ENCODE data around the gene TMEM245. TPM values are rescaled to one million over a fixed set of nuclear protein-coding genes. Genes with fewer than 3 reads are reported as not detected.

Gene TMEM245
- total RNA-seq, 1 donor from 2014 or later, result 43.8 TPM

DNA sequence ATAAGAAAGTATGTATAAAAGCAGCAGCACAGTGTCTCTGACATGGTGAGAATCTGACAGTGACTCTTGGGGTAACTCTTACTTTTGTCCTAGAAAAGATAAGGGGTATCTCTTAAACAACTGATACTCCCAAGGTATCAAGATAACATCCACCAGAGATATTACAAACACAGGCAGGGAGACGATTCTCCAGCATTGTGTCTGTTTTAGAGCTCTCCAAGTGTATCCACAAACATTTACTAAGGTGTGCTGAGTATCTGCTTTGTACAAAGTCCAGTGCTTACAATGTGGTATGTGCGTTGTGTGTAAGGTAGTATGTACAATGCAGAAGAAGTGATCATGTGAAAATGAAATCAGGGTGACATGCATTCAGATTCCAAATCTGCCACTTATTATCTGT, 4.4 kb upstream of the TMEM245 start:
- no peak overlapping the region for H3K27ac Mint-ChIP-seq (ENCODE audit: unreplicated experiment)
- no peaks in the 10 kb centered on the region for H3K9me3 Mint-ChIP-seq (ENCODE audit: low read depth)
- H3K36me3 Mint-ChIP-seq (ENCODE audit: low read depth), result no peaks in the 10 kb centered on the region
- TF ChIP-seq, protein P1, sequence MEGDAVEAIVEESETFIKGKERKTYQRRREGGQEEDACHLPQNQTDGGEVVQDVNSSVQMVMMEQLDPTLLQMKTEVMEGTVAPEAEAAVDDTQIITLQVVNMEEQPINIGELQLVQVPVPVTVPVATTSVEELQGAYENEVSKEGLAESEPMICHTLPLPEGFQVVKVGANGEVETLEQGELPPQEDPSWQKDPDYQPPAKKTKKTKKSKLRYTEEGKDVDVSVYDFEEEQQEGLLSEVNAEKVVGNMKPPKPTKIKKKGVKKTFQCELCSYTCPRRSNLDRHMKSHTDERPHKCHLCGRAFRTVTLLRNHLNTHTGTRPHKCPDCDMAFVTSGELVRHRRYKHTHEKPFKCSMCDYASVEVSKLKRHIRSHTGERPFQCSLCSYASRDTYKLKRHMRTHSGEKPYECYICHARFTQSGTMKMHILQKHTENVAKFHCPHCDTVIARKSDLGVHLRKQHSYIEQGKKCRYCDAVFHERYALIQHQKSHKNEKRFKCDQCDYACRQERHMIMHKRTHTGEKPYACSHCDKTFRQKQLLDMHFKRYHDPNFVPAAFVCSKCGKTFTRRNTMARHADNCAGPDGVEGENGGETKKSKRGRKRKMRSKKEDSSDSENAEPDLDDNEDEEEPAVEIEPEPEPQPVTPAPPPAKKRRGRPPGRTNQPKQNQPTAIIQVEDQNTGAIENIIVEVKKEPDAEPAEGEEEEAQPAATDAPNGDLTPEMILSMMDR (IDR thresholded peaks at IDR 0.05), result no peak
- no peaks in the 10 kb centered on the region for H3K27me3 Mint-ChIP-seq (ENCODE audit: low read depth)
- H3K4me3 Mint-ChIP-seq (ENCODE audit: unreplicated experiment), result no peak overlapping the region
- H3K4me1 Mint-ChIP-seq (ENCODE audit: low read depth), result peaks cover 3% of the 10 kb centered on the region
- DNase-seq (ENCODE audit: low spot score), result no peak

DNA sequence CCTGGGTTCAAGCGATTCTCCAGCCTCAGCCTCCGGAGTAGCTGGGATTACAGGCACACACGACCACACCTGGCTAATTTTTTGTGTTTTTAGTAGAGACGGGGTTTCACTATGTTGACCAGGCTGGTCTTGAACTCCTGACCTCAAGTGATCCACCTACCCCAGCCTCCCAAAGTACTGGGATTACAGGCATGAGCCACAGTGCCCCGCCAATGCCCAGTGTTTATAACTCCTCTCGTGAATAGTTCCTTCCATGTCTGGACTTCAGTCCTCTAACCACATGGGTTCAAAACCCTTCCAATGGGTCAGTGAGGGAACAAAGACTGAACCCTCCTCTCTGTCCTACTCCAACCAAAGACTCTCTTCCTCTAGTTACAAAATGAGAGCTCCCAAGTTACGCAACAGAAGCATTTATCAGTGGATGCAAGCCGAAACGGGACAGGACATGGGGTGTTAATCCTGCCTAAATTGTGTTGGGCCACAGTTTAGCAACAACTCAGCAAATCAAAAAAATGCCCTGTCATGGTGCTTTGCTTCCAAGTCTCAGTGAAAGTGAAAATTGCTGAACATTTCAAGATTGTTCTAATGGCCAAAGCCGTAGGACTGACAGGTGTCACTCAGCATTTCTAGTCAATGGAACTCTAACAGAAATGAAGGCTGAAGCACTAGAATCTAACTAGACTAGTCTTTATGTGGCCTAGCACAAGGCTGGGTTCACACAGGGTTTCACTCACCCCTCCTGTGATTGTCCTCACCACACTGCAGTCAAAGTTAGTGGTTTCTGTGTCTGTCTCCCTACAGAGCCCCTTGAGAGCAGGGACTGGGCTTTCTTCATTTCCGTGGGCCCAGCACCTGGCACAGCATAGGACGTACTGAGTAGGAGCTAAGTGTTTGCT, 3.2 kb upstream of the TMEM245 start:
- H3K4me3 Mint-ChIP-seq (ENCODE audit: unreplicated experiment), result no peak overlapping the region

DNA sequence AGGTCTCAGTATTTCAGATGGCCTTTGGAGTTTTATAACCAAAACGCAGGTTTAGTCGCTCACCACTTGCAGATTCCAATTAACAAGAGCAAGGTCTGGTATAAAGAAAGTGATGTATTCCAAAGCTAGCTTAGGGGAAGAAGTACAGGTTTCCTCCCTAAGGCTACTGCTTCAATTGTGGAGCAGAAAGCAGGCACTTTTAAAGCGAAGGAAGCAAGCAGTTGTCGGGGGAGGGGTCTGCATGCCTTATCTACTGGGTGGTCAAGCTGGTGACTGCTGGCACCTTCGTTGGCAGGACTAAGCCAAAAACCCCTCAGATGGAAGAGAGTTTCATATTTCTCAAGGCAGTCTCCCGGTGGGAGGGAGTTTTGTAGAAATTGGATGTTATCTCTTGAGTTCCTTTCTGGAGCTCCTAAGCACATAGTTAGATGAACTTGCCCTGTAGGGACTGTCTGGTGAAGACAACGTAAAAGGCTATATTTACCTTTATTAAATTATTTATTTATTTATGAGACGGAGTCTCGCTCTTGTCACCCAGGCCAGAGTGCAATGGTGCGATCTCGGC, 1.6 kb upstream of the TMEM245 start:
- H3K4me3 Mint-ChIP-seq (ENCODE audit: unreplicated experiment), result no peak overlapping the region

More for the DNA sequence above, 3.2 kb upstream of the TMEM245 start:
- no peak for DNase-seq (ENCODE audit: low spot score)
- TF ChIP-seq, protein P1 (IDR thresholded peaks at IDR 0.05), result no peak
- peaks cover 12% of the 10 kb centered on the region for H3K4me1 Mint-ChIP-seq (ENCODE audit: low read depth)
- no peak overlapping the region for H3K27ac Mint-ChIP-seq (ENCODE audit: unreplicated experiment)
- H3K36me3 Mint-ChIP-seq (ENCODE audit: low read depth), result no peaks in the 10 kb centered on the region
- H3K27me3 Mint-ChIP-seq (ENCODE audit: low read depth), result no peaks in the 10 kb centered on the region
- H3K9me3 Mint-ChIP-seq (ENCODE audit: low read depth), result no peaks in the 10 kb centered on the region

DNA sequence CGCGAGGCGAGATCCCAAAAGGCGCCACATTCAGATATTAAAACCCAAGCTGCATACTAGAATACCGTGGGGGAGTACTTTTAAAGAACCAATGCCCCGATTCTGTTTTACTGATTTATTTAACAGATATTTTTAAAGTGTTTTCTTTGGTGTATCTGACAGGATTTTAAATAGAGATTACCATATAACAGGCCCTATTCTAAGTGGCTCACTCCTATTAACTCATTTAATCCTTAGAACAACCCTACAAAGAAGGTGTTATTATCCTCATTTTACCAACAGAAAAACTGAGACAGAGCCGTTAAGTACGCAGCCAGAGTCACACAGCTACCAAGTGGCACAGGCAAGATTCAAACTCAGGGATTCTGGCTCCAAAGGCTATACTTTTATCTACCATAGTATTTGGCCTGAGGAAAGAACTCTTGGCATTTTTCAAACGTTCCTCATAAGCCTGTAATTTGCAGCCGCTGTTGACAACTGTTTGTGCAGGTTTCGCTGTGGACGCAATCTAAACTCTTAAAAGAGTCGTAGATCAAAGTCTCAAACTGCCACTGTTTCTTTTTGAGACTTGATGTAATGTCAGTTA, 550 bp upstream of the TMEM245 start:
- Mint-ChIP-seq H3K9me3 (ENCODE audit: low read depth) (no peaks in the 10 kb centered on the region), H3K36me3 (ENCODE audit: low read depth) (no peaks in the 10 kb centered on the region), H3K4me3 (ENCODE audit: unreplicated experiment) (peak overlapping the region; percentile 86), H3K27me3 (ENCODE audit: low read depth) (no peaks in the 10 kb centered on the region), H3K4me1 (ENCODE audit: low read depth) (peaks cover 31% of the 10 kb centered on the region), H3K27ac (ENCODE audit: unreplicated experiment) (no peak overlapping the region)
- TF ChIP-seq, protein P1 (IDR thresholded peaks at IDR 0.05), result no peak
- DNase-seq (ENCODE audit: low spot score), result no peak

More for the DNA sequence above, 1.6 kb upstream of the TMEM245 start:
- peaks cover 26% of the 10 kb centered on the region for H3K4me1 Mint-ChIP-seq (ENCODE audit: low read depth)
- no peaks in the 10 kb centered on the region for H3K36me3 Mint-ChIP-seq (ENCODE audit: low read depth)
- no peaks in the 10 kb centered on the region for H3K27me3 Mint-ChIP-seq (ENCODE audit: low read depth)
- TF ChIP-seq, protein P1 (IDR thresholded peaks at IDR 0.05), result no peak
- no peak overlapping the region for H3K27ac Mint-ChIP-seq (ENCODE audit: unreplicated experiment)
- no peak for DNase-seq (ENCODE audit: low spot score)
- H3K9me3 Mint-ChIP-seq (ENCODE audit: low read depth), result no peaks in the 10 kb centered on the region

DNA sequence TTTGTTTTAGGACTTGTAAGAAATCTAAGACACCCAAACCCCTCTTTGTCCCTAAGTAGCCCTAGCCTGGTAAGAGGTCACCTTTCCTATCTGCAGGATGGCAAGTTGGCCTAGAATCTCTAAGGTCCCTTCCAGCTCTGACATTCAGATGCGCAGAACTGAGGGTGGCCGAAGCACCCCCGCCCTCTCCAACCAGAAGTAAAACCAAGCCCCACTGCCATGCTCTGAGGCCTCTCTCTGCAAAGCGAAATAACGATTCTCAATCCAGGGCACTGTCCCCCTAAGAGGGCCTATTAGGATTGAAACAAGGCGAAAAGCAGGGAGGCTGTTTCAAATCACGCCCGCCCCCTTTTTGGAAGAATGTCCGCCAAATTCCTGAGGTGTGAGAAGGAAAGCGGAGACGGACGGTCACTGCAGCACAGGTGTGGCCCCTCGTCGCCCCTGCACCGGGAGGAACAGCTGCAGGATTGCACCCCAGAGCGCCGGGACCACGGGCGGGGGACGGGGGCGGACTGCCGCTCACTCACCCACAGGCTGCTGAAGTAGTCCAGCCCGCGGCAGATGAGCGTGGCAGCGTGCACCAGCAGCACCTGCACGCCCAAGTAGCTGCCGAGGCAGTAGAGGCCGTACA, 824 bp downstream of the TMEM245 start:
- H3K36me3 Mint-ChIP-seq (ENCODE audit: low read depth), result no peaks in the 10 kb centered on the region
- DNase-seq (ENCODE audit: low spot score), result peak; percentile 92
- TF ChIP-seq, protein P1 (IDR thresholded peaks at IDR 0.05), result no peak
- peak overlapping the region; percentile 83 for H3K27ac Mint-ChIP-seq (ENCODE audit: unreplicated experiment)
- no peaks in the 10 kb centered on the region for H3K9me3 Mint-ChIP-seq (ENCODE audit: low read depth)
- H3K4me3 Mint-ChIP-seq (ENCODE audit: unreplicated experiment), result peak overlapping the region; percentile 86
- peaks cover 44% of the 10 kb centered on the region for H3K4me1 Mint-ChIP-seq (ENCODE audit: low read depth)
- no peaks in the 10 kb centered on the region for H3K27me3 Mint-ChIP-seq (ENCODE audit: low read depth)
